Karpas-422 (cell line): ENCODE data around the gene DNMT3L. TPM values are rescaled to one million over a fixed set of nuclear protein-coding genes. Genes with fewer than 3 reads are reported as not detected.

Source experiments
- DNase-seq: peaks from one replicate; pipeline ENCODE4 v3.0.0-alpha.2; 2015
- H2AFZ ChIP-seq: fragments of 200-600 bp; sonication (generic); 2 replicates; pipeline ENCODE4 v1.6.1; 2014; ENCODE audit warnings: antibody characterized with exemption, low read length, mixed read lengths
- H3K27ac ChIP-seq: fragments of 200-600 bp; sonication (generic); 2 replicates; pipeline ENCODE4 v1.5.1; 2014; ENCODE audit warnings: mild to moderate bottlenecking, low read length, moderate library complexity
- H3K27me3 ChIP-seq: fragments of 200-600 bp; sonication (generic); 2 replicates; pipeline ENCODE4 v1.6.1; 2014; ENCODE audit warnings: low read length, mixed read lengths
- H3K36me3 ChIP-seq: fragments of 200-600 bp; sonication (generic); 2 replicates; pipeline ENCODE4 v1.6.1; 2014; ENCODE audit warnings: low read length, mixed read lengths; ENCODE audit not compliant: insufficient read depth
- H3K4me1 ChIP-seq: fragments of 200-600 bp; sonication (generic); 2 replicates; pipeline ENCODE4 v1.6.1; 2014; ENCODE audit warnings: mild to moderate bottlenecking, low read length, mixed read lengths
- H3K4me2 ChIP-seq: fragments of 200-600 bp; sonication (generic); 2 replicates; pipeline ENCODE4 v1.6.1; 2014; ENCODE audit warnings: low read length, low read depth, mild to moderate bottlenecking; ENCODE audit not compliant: poor library complexity, severe bottlenecking
- H3K4me3 ChIP-seq: fragments of 200-600 bp; sonication (generic); 2 replicates; pipeline ENCODE4 v1.5.1; 2014; ENCODE audit warnings: mild to moderate bottlenecking, antibody characterized with exemption, low read length, mixed read lengths
- H3K79me2 ChIP-seq: fragments of 200-600 bp; sonication (generic); 2 replicates; pipeline ENCODE4 v1.6.1; 2014; ENCODE audit warnings: mild to moderate bottlenecking, low read length, mixed read lengths
- H3K9ac ChIP-seq: fragments of 200-600 bp; sonication (generic); 2 replicates; pipeline ENCODE4 v1.6.0; 2014; ENCODE audit warnings: low read length
- H3K9me2 ChIP-seq: fragments of 200-600 bp; sonication (generic), shearing (Covaris generic); replicated peaks from 2 replicates; pipeline ENCODE4 v1.6.0; 2014; ENCODE audit warnings: mild to moderate bottlenecking, low read length, moderate library complexity; ENCODE audit not compliant: insufficient read depth
- H3K9me3 ChIP-seq: fragments of 300-700, 200-600 bp; sonication (generic); 2 replicates; pipeline ENCODE4 v1.6.1; 2014; ENCODE audit warnings: low read length, mixed read lengths
- H4K20me1 ChIP-seq: fragments of 200-600 bp; sonication (generic); 2 replicates; pipeline ENCODE4 v1.6.1; 2014; ENCODE audit warnings: mild to moderate bottlenecking, antibody characterized with exemption, low read length, low read depth; ENCODE audit not compliant: insufficient read depth
- total RNA-seq: library from RNA; depleted of rRNA; stranded (reverse); fragments of >200 nt; shearing (Covaris generic); gene quantifications from 2 replicates; pipeline ENCODE4 v1.2.3, GENCODE V29; 2014; ENCODE audit warnings: low replicate concordance; rRNA removed

Gene DNMT3L
- total RNA-seq: not detected in 2 replicates

DNA sequence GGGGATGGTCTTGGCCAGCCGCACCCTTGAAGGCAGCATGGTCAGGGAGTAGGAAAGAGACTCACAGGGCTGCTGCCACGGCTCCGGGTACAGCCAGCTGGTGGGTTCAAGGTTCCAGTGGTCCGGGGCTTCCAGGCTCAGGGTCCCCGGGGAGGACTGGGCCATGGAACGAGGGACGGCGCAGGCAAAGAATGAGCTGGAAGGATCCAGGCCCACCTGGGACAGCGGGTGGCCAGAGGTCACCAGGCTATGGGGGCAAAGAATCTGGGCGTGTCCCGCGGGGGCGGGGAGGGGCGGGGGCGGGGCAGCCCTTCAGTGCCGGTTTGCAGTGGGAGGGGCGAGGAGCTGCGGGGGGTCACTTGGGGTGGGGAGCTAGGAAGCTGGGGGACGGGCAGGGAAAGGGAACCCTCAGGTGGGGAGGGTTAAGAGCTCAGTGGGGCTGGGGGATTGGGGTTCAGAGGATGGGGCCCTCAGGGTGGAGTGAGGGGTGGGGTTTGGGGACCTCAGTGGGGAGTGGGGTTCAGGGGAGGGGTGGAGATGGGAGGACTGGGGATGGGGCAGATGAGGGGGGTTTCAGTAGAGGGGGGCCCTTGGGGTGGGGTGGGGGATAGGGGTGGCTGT is at the start of gene DNMT3L:
Gene DNMT3L (minus strand): TSS at position 223 of the 621 bp plus-strand sequence. CDS start 638 bp downstream, outside the sequence.
- no peak within 1 kb of the TSS for H3K4me3 ChIP-seq
- no peak within 1 kb of the TSS for H3K27ac ChIP-seq
- no peaks in the 10 kb centered on the region for H3K79me2 ChIP-seq
- H3K9me3 ChIP-seq: no peaks in the 10 kb centered on the region
- no peak within 1 kb of the TSS for H3K9ac ChIP-seq
- no peak for DNase-seq
- no peak within 1 kb of the TSS for H3K4me2 ChIP-seq
- no peaks in the 10 kb centered on the region; the same call in 1 of the 2 replicates for H4K20me1 ChIP-seq
- no peaks in the 10 kb centered on the region for H3K27me3 ChIP-seq
- no peaks in the 10 kb centered on the region for H3K36me3 ChIP-seq
- no peaks in the 10 kb centered on the region for H3K9me2 ChIP-seq
- no peaks in the 10 kb centered on the region for H3K4me1 ChIP-seq
- H2AFZ ChIP-seq: no peak within 1 kb of the TSS

DNA sequence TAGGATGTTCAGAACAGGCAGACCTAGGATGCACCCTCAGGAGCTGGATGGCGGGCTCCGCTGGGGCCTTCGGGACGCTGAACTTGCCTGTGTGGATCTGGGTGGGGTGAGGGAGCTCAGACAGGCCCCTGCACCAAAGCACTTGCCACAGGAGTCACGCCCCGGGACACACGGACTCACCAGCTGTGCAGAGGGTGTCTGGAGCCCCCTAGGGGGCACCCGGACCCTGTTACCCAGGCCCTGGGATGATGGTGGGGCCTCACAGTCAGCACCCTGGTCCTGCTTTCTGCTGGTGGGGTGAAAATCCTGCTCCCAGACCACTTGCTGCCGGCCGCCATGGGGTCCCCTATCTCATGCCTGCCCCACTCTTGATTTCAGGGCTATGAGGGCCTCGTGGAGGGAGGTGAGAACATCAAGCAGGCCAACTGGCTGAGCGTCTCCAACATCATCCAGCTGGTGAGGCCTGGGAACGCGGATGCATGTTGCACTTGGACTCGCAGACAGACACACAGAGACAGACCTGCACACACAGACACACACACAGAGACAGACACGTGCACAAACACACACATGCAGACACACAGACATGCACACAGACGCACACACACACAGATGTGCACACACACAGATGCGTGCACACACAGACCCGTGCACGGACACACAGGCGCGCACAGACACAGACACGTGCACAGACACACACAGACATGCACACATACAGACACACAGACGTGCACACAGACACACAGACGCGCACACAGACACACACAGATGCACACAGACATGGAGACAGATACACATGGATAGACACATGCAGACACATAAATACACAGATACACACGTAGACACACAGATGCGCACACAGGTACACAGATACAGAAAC is 49.2 kb upstream of the DNMT3L start:
- Histone ChIP-seq H3K27me3 (no peaks in the 10 kb centered on the region), H3K4me1 (no peaks in the 10 kb centered on the region), H3K9me2 (no peaks in the 10 kb centered on the region), H3K4me3 (no peak overlapping the region), H3K27ac (no peak overlapping the region), H4K20me1 (peaks cover 9% of the 10 kb centered on the region; the same call in 1 of the 2 replicates), H3K4me2 (no peak overlapping the region), H2AFZ (no peak overlapping the region), H3K79me2 (peaks cover 9% of the 10 kb centered on the region), H3K9me3 (no peaks in the 10 kb centered on the region), H3K36me3 (peaks cover 2% of the 10 kb centered on the region), H3K9ac (no peak overlapping the region)
- DNase-seq: no peak

DNA sequence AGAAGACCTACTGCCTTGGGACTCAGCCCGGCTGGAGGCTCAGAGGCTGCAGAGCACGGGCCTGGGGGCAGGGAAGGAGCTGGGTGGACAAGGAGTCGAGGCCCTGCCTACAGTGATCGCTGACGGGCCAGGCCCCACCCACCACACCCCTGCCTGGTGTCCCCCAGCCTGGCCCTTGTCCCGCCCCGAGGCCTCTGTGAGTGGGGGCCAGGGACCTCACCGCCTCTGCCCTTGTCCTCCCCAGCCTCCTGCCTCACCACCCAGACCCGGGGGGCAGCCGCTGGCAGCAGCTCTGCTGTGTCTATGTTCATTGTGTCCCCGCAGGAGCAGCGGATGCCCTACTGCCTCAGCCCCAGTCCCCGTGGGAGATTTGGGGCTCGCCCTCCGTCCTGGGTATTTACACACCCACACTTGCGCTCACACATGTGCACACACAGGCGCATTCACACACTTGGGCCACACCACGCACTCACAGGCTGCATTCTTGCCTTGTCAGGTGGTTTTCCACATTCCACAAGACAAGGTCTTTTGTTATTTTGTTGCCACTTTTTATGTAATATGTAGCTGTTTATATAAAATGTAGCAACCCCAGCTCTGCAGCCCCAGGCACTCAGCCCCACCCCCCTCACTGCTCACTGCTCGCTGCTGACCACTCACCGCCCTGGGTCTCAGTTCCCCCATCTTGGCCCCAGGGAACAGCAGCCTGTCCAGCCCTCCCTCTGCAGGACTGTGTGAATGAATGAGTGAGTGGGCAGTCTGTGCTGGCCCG is 45.4 kb upstream of the DNMT3L start:
- Histone ChIP-seq H3K4me3 (no peak overlapping the region), H3K9ac (no peak overlapping the region), H4K20me1 (peaks cover 39% of the 10 kb centered on the region), H3K4me2 (no peak overlapping the region), H3K4me1 (peaks cover 6% of the 10 kb centered on the region), H3K36me3 (peaks cover 2% of the 10 kb centered on the region), H3K27me3 (no peaks in the 10 kb centered on the region), H3K79me2 (peaks cover 46% of the 10 kb centered on the region), H3K9me2 (no peaks in the 10 kb centered on the region), H2AFZ (no peak overlapping the region), H3K27ac (no peak overlapping the region), H3K9me3 (no peaks in the 10 kb centered on the region)
- no peak for DNase-seq

DNA sequence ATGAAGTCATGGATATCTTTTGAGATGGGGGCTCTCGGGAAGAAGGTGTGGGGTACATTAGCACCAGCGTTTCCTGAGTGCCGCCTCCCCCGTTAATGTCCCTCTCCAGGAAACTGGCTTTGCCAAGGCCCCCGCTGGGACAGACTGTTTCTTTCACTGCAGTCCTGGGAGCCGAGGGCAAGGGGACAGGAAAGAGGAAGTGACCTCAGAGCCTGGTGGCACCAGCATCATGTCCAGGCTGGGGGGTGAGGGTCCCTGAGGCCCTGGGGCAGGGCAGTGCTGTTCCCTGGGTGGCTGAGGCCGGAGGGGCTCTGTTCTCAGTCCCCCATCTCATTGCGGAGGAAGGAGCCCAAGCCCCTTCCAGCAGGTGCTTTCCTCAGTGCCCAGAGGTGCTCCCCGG is 44.0 kb upstream of the DNMT3L start:
- H3K27ac ChIP-seq: no peak overlapping the region
- H3K4me3 ChIP-seq: no peak overlapping the region
- no peak overlapping the region for H3K9ac ChIP-seq
- H2AFZ ChIP-seq: no peak overlapping the region
- H3K9me3 ChIP-seq: no peaks in the 10 kb centered on the region
- H3K9me2 ChIP-seq: no peaks in the 10 kb centered on the region
- H3K4me2 ChIP-seq: no peak overlapping the region
- H4K20me1 ChIP-seq: peaks cover 53% of the 10 kb centered on the region
- DNase-seq: no peak
- H3K79me2 ChIP-seq: peaks cover 61% of the 10 kb centered on the region
- H3K36me3 ChIP-seq: no peaks in the 10 kb centered on the region; the same call in 1 of the 2 replicates
- no peaks in the 10 kb centered on the region for H3K27me3 ChIP-seq
- peaks cover 20% of the 10 kb centered on the region for H3K4me1 ChIP-seq

DNA sequence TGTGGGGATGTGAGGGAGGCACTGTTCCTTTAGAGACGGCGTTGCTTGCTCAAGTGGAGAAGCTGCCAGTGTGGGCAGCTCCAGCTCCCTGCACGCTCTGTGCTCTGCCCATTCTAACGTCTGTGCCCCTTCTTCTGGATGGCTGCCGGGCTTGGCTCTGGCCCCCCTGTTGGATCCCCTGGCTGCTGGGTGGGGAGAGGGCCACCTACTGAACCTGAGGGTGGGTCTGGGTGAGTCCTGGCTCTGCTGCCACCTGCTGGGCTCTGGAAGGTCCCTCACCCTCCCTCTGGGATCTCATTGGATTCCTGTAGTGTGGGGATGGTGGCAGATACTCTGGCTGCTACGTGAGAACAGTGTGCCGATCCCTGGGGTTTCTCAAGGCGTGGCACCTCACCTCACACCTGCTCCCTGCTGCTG is 43.2 kb upstream of the DNMT3L start:
- no peaks in the 10 kb centered on the region for H3K9me2 ChIP-seq
- H3K36me3 ChIP-seq: no peaks in the 10 kb centered on the region; the same call in 1 of the 2 replicates
- peaks cover 66% of the 10 kb centered on the region for H3K79me2 ChIP-seq
- no peaks in the 10 kb centered on the region for H3K9me3 ChIP-seq
- no peak overlapping the region for H3K4me3 ChIP-seq
- H3K27me3 ChIP-seq: no peaks in the 10 kb centered on the region
- H3K27ac ChIP-seq: no peak overlapping the region
- H3K4me1 ChIP-seq: peaks cover 20% of the 10 kb centered on the region
- no peak overlapping the region for H3K9ac ChIP-seq
- no peak overlapping the region for H3K4me2 ChIP-seq
- no peak overlapping the region for H2AFZ ChIP-seq
- H4K20me1 ChIP-seq: peaks cover 55% of the 10 kb centered on the region
- peak; percentile 75 for DNase-seq

DNA sequence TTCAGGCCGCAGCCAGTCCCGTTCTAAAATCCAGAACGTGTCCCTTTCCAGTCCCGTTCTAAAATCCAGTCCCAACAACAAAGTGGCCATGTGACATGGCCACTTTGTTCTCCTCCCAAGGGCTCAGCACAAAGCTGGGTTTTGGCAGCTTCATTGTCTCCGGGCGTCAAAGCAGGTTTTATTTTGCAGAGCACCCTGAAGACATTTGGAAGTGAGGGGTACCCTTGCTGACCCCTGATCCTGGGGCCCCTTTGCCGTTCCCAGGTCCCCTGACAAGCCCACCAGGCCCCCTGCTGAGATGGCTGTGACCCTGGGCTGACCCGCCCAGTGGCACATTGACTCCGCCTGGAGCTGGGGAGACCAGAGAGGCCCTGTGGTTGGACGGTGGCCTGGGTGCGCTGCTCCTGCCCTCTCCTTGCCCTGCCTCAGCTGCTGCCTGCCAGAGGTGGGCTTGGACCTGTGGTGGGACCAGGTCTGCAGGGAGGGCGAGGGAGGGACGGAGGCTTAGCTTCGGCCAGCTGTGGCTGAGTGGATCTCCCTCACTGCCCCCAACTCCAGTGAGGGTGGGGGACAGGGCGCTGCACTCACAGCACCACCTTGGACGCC is 42.4 kb upstream of the DNMT3L start:
- Histone ChIP-seq H3K9me2 (no peaks in the 10 kb centered on the region), H3K4me1 (peaks cover 26% of the 10 kb centered on the region), H3K9ac (no peak overlapping the region), H3K4me2 (no peak overlapping the region), H3K9me3 (no peaks in the 10 kb centered on the region), H2AFZ (no peak overlapping the region), H4K20me1 (peaks cover 55% of the 10 kb centered on the region), H3K4me3 (no peak overlapping the region), H3K79me2 (peaks cover 66% of the 10 kb centered on the region), H3K27ac (no peak overlapping the region), H3K27me3 (no peaks in the 10 kb centered on the region), H3K36me3 (no peaks in the 10 kb centered on the region; the same call in 1 of the 2 replicates)
- no peak for DNase-seq

DNA sequence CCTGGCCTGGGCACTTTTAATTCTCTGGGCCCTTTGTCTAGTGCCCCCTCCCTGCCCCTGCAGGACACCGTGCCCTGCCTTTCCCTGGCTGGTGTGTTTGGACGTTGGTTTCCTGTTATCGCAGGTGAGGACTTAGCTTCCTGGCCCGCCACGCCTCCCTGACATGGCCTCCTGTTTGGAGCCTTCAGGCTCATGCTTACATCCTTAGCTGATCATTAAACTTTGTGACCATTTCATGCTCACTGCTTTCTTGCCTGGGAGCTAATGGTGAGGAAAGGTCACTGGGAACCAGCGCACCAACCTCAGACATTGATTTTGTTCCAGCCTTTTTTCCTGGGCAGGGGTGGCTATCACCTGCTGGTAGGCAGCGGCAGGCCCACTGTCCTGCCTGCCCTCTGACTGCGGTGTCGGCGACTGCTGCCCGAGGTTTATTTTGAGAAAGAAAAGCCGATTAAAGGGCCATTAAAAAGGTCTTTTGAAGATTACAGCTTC is 41.8 kb upstream of the DNMT3L start:
- no peaks in the 10 kb centered on the region for H3K27me3 ChIP-seq
- H3K9me3 ChIP-seq: no peaks in the 10 kb centered on the region
- H3K4me3 ChIP-seq: no peak overlapping the region
- H3K27ac ChIP-seq: no peak overlapping the region
- DNase-seq: no peak
- H3K9ac ChIP-seq: 0 out of 2 replicates have a peak overlapping the region, but pooled peaks have one; percentile 9
- H3K4me2 ChIP-seq: no peak overlapping the region
- no peak overlapping the region for H2AFZ ChIP-seq
- H4K20me1 ChIP-seq: peaks cover 55% of the 10 kb centered on the region
- no peaks in the 10 kb centered on the region for H3K9me2 ChIP-seq
- peaks cover 28% of the 10 kb centered on the region for H3K4me1 ChIP-seq
- H3K36me3 ChIP-seq: no peaks in the 10 kb centered on the region; the same call in 1 of the 2 replicates
- H3K79me2 ChIP-seq: peaks cover 66% of the 10 kb centered on the region
